IPS-11a (cell line): ENCODE results near the gene CYP26B1.

Source experiments
- H3K4me3 ChIP-seq: one replicate; pipeline ENCODE4 v1.5.1; 2013; ENCODE audit warnings: low read depth, low read length, control low read depth

CYP26B1 gene

GRCh38 chr2:72113847-72114692, 33.6 kb downstream of the CYP26B1 start:
- no peak overlapping the region for H3K4me3 ChIP-seq

GRCh38 chr2:72112981-72113846, 34.4 kb downstream of the CYP26B1 start:
- H3K4me3 ChIP-seq, result no peak overlapping the region

GRCh38 chr2:72112401-72112800, 35.3 kb downstream of the CYP26B1 start:
- H3K4me3 ChIP-seq, result no peak overlapping the region

- no peak overlapping the region for H3K4me3 ChIP-seq
Measured at GRCh38 chr2:72111061-72111460, 36.6 kb downstream of the CYP26B1 start.

GRCh38 chr2:72109904-72110303, 37.8 kb downstream of the CYP26B1 start:
- H3K4me3 ChIP-seq, result no peak overlapping the region

- no peak overlapping the region for H3K4me3 ChIP-seq
Measured at GRCh38 chr2:72109291-72109690, 38.4 kb downstream of the CYP26B1 start.

- H3K4me3 ChIP-seq, result no peak overlapping the region
Measured at GRCh38 chr2:72108121-72108520, 39.5 kb downstream of the CYP26B1 start.

GRCh38 chr2:72106978-72107377, 40.7 kb downstream of the CYP26B1 start:
- no peak overlapping the region for H3K4me3 ChIP-seq

GRCh38 chr2:72104821-72105588, 42.7 kb downstream of the CYP26B1 start:
- H3K4me3 ChIP-seq, result no peak overlapping the region

GRCh38 chr2:72103690-72104089, 44.0 kb downstream of the CYP26B1 start:
- no peak overlapping the region for H3K4me3 ChIP-seq

- no peak overlapping the region for H3K4me3 ChIP-seq
Measured at GRCh38 chr2:72103161-72103560, 44.5 kb downstream of the CYP26B1 start.

- no peak overlapping the region for H3K4me3 ChIP-seq
Measured at GRCh38 chr2:72098935-72099334, 48.7 kb downstream of the CYP26B1 start.

- no peak overlapping the region for H3K4me3 ChIP-seq
Measured at GRCh38 chr2:72097276-72097675, 50.4 kb downstream of the CYP26B1 start.

- H3K4me3 ChIP-seq, result no peak overlapping the region
Measured at GRCh38 chr2:72096181-72096580, 51.5 kb downstream of the CYP26B1 start.

- no peak overlapping the region for H3K4me3 ChIP-seq
Measured at GRCh38 chr2:72095364-72095763, 52.3 kb downstream of the CYP26B1 start.

GRCh38 chr2:72094701-72095100, 53.0 kb downstream of the CYP26B1 start:
- no peak overlapping the region for H3K4me3 ChIP-seq

GRCh38 chr2:72092111-72092510, 55.6 kb downstream of the CYP26B1 start:
- no peak overlapping the region for H3K4me3 ChIP-seq

GRCh38 chr2:72090781-72091482, 56.7 kb downstream of the CYP26B1 start:
- H3K4me3 ChIP-seq, result no peak overlapping the region

- no peak overlapping the region for H3K4me3 ChIP-seq
Measured at GRCh38 chr2:72090271-72090720, 57.4 kb downstream of the CYP26B1 start.

GRCh38 chr2:72089537-72089936, 58.1 kb downstream of the CYP26B1 start:
- no peak overlapping the region for H3K4me3 ChIP-seq
